SK-N-SH (cell line): ENCODE data around the gene ARFGEF2.

Experiments
- MXI1 ChIP-seq: IDR thresholded peaks from 2 replicates; pipeline ENCODE4 v1.6.1; 2012; ENCODE audit warnings: mild to moderate bottlenecking, low read depth, low read length, improper control_type of control experiment
- TF ChIP-seq, protein P1 (sequence below): fragments of 200-600 bp; sonication (generic); IDR thresholded peaks from 2 replicates; pipeline ENCODE4 v1.6.1; 2017; ENCODE audit warnings: antibody characterized with exemption, mild to moderate bottlenecking, moderate library complexity

- no peak for TF ChIP-seq MXI1
- TF ChIP-seq, protein P1, sequence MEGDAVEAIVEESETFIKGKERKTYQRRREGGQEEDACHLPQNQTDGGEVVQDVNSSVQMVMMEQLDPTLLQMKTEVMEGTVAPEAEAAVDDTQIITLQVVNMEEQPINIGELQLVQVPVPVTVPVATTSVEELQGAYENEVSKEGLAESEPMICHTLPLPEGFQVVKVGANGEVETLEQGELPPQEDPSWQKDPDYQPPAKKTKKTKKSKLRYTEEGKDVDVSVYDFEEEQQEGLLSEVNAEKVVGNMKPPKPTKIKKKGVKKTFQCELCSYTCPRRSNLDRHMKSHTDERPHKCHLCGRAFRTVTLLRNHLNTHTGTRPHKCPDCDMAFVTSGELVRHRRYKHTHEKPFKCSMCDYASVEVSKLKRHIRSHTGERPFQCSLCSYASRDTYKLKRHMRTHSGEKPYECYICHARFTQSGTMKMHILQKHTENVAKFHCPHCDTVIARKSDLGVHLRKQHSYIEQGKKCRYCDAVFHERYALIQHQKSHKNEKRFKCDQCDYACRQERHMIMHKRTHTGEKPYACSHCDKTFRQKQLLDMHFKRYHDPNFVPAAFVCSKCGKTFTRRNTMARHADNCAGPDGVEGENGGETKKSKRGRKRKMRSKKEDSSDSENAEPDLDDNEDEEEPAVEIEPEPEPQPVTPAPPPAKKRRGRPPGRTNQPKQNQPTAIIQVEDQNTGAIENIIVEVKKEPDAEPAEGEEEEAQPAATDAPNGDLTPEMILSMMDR, result no peak
Observed at GRCh38 chr20:48912065-48912464, 9.4 kb upstream of the ARFGEF2 start.
